K562 (cell line): ENCODE measurements around the gene MICU2. TPM values are rescaled to one million over a fixed set of nuclear protein-coding genes. Genes with fewer than 3 reads are reported as not detected.

Source experiments
- ATAC-seq: fragments of 200-7000 bp; cut with Tn5 transposase; 3 replicates; pipeline ENCODE4 v1.9.1; 2020; ENCODE audit warnings: moderate library complexity
- BruUV-seq: library from RNA; stranded (reverse); fragments of 400-500 nt; replicated peaks from 2 replicates; lab custom pipeline; 2021; lab: Mats Ljungman, UMichigan
- CTCF ChIA-PET: fragments of 300-600 bp; formaldehyde crosslinking; extraction: SDS; loops from one replicate; lab custom pipeline; 2021; ENCODE audit warnings: low intra/inter-chr PET ratio; lab: Yijun Ruan, JAX
- POLR2A ChIA-PET: fragments of 300-600, 350-650 bp; sonication (Branson Sonifier 250); formaldehyde crosslinking; extraction: SDS; loops from one replicate; lab custom pipeline; 2021; ENCODE audit warnings: antibody characterized with exemption, inconsistent platforms; lab: Yijun Ruan, JAX
- DNase-seq, 4 experiments: peaks; one replicate each; pipeline versions ENCODE4 v3.0.0 to v3.0.0-alpha.2; 2011 to 2018; ENCODE audit warnings: low spot score in 3 of 4, mixed read lengths in 3 of 4; ENCODE audit errors: extremely low read depth in 1 of 4
- FAIRE-seq: peaks from 2 replicates; lab custom pipeline; 2011; peaks lifted over from hg19 to GRCh38; lab: Jason Lieb, UNC
- H2AFZ ChIP-seq: 2 replicates; pipeline ENCODE4 v1.6.0; 2011; ENCODE audit warnings: low read depth, low read length, control low read depth, inconsistent platforms
- H3K27ac ChIP-seq: fragments of 200-600 bp; 3 replicates; pipeline ENCODE4 v1.8.0; 2011; ENCODE audit warnings: low read depth, mild to moderate bottlenecking, control low read depth, inconsistent platforms, low read length, moderate library complexity, mixed read lengths; ENCODE audit errors: extremely low read depth
- H3K27me3 ChIP-seq, 2 experiments: fragments of 300-600 bp in 1 of 2; 2 replicates in 1 of 2; 3 replicates in 1 of 2; pipeline versions ENCODE4 v1.6.0 to v1.8.0; 2011; ENCODE audit warnings: inconsistent platforms in 2 of 2, low read length in 2 of 2, mild to moderate bottlenecking in 1 of 2, mixed read lengths in 1 of 2, moderate library complexity in 1 of 2; ENCODE audit not compliant: control insufficient read depth in 2 of 2, insufficient read depth in 2 of 2
- H3K36me3 ChIP-seq: fragments of 300-600 bp; 3 replicates; pipeline ENCODE4 v1.8.0; 2011; ENCODE audit warnings: mild to moderate bottlenecking, low read length, inconsistent platforms; ENCODE audit not compliant: control insufficient read depth, insufficient read depth
- H3K4me1 ChIP-seq, 2 experiments: fragments of 200-600 bp in 1 of 2; replicated peaks in 1 of 2; 2 replicates in 1 of 2; 3 replicates in 1 of 2; pipeline versions ENCODE4 v1.5.1 to v1.8.0; 2011; ENCODE audit warnings: inconsistent platforms in 2 of 2, low read length in 2 of 2, mild to moderate bottlenecking in 1 of 2, mixed read lengths in 1 of 2, moderate library complexity in 1 of 2; ENCODE audit not compliant: control insufficient read depth in 2 of 2, insufficient read depth in 2 of 2
- H3K4me2 ChIP-seq: 2 replicates; pipeline ENCODE4 v1.6.1; 2011; ENCODE audit warnings: low read length, control low read depth, inconsistent platforms, mixed read lengths; ENCODE audit not compliant: insufficient read depth
- H3K4me3 ChIP-seq: fragments of 200-600 bp; sonication (generic), shearing (Covaris generic); 2 replicates; pipeline ENCODE4 v1.5.1; 2016; ENCODE audit warnings: control low read depth, inconsistent platforms
- H3K79me2 ChIP-seq: fragments of 200-600 bp; 3 replicates; pipeline ENCODE4 v1.8.0; 2011; ENCODE audit warnings: low read length, inconsistent platforms; ENCODE audit not compliant: control insufficient read depth, insufficient read depth
- H3K9ac ChIP-seq, 2 experiments: 2 replicates each; pipeline versions ENCODE4 v1.6.0 to v1.6.1; 2011; ENCODE audit warnings: low read depth in 2 of 2, low read length in 2 of 2, control low read depth in 1 of 2, inconsistent platforms in 1 of 2, mild to moderate bottlenecking in 1 of 2, mixed read lengths in 1 of 2; ENCODE audit not compliant: insufficient read depth in 1 of 2
- H3K9me1 ChIP-seq: one replicate; pipeline ENCODE4 v1.6.0; 2011; ENCODE audit warnings: inconsistent platforms, mild to moderate bottlenecking, low read length, moderate library complexity; ENCODE audit not compliant: control insufficient read depth, insufficient read depth
- H3K9me3 ChIP-seq: replicated peaks from 2 replicates; pipeline ENCODE4 v1.5.1; 2011; ENCODE audit warnings: low read depth, low read length, inconsistent platforms; ENCODE audit not compliant: control insufficient read depth, insufficient read depth
- H4K20me1 ChIP-seq: replicated peaks from 2 replicates; pipeline ENCODE4 v1.6.1; 2011; ENCODE audit warnings: low read length, inconsistent platforms, mixed read lengths; ENCODE audit not compliant: control insufficient read depth, insufficient read depth
- CEBPB ChIP-seq: fragments of 450-650 bp; IDR thresholded peaks from 2 replicates; pipeline ENCODE4 v1.6.1; 2016; ENCODE audit warnings: missing genetic modification characterization, missing compliant biosample characterization
- CHD2 ChIP-seq: IDR thresholded peaks from 2 replicates; pipeline ENCODE4 v1.6.1; 2011; ENCODE audit warnings: low read depth, low read length
- GMEB1 ChIP-seq: fragments of 250-450 bp; sonication (Bioruptor Pico); IDR thresholded peaks from 2 replicates; pipeline ENCODE4 v1.4.0; 2020; ENCODE audit warnings: mild to moderate bottlenecking
- IRF1 ChIP-seq: sonication (generic); formaldehyde crosslinking; IDR thresholded peaks from 2 replicates; pipeline ENCODE4 v1.8.0; 2022; ENCODE audit warnings: missing genetic modification reagents, mild to moderate bottlenecking, borderline replicate concordance
- MNT ChIP-seq, 2 experiments: fragments of 450-650 bp; conservative IDR thresholded peaks; 2 replicates each; pipeline ENCODE4 v1.6.1; 2017; ENCODE audit warnings: mild to moderate bottlenecking in 2 of 2, moderate library complexity in 2 of 2
- MTA1 ChIP-seq: fragments of 450-650 bp; IDR thresholded peaks from 2 replicates; pipeline ENCODE4 v1.6.1; 2017; ENCODE audit warnings: borderline replicate concordance
- MYNN ChIP-seq, 2 experiments: sonication (generic); formaldehyde crosslinking in 1 of 2; IDR thresholded peaks; 2 replicates each; pipeline versions ENCODE4 v1.5.0 to v1.6.1; 2016 to 2020; ENCODE audit warnings: antibody characterized with exemption in 1 of 2, missing genetic modification reagents in 1 of 2
- NFATC3 ChIP-seq: fragments of 450-650 bp; IDR thresholded peaks from 2 replicates; pipeline ENCODE4 v1.6.1; 2017; ENCODE audit warnings: mild to moderate bottlenecking
- POLR2A ChIP-seq: fragments of 450-650 bp; conservative IDR thresholded peaks from 2 replicates; pipeline ENCODE4 v1.6.1; 2016
- TEAD4 ChIP-seq, 2 experiments: sonication (generic) in 1 of 2; formaldehyde crosslinking in 1 of 2; IDR thresholded peaks; 2 replicates each; pipeline versions ENCODE4 v1.6.1 to v1.8.0; 2012 to 2022; ENCODE audit warnings: borderline replicate concordance in 1 of 2, inconsistent platforms in 1 of 2, low read length in 1 of 2, mild to moderate bottlenecking in 1 of 2, missing genetic modification reagents in 1 of 2
- U2AF1 ChIP-seq: fragments of 200-400 bp; formaldehyde crosslinking; optimal IDR thresholded peaks from 2 replicates; pipeline ENCODE3; 2017; ENCODE audit warnings: mild to moderate bottlenecking, low read depth, low read length, moderate library complexity
- XRCC4 ChIP-seq: IDR thresholded peaks from one replicate; pipeline ENCODE4 v1.6.1; 2011; ENCODE audit not compliant: insufficient read depth, insufficient read length; ENCODE audit errors: extremely low read depth
- ZMIZ1 ChIP-seq, 2 experiments: fragments of 150-350 bp in 1 of 2; IDR thresholded peaks; 2 replicates each; pipeline ENCODE4 v1.6.1; 2012 to 2016; ENCODE audit warnings: low read depth in 2 of 2, low read length in 2 of 2, mild to moderate bottlenecking in 1 of 2, moderate library complexity in 1 of 2
- ZNF3 ChIP-seq: fragments of 250-450 bp; sonication (Bioruptor Pico); IDR thresholded peaks from 2 replicates; pipeline ENCODE4 v1.5.0; 2021; ENCODE audit warnings: mild to moderate bottlenecking, moderate library complexity
- WGBS: fragments of 100-300 bp; shearing (Covaris generic); methylation state at CpG from one replicate; pipeline ENCODE4 v1.1.6; 2016; ENCODE audit warnings: low coverage, mixed read lengths; ENCODE audit not compliant: insufficient coverage; ENCODE audit errors: missing lambda C conversion rate; 5-methylcytosine and 5-hydroxymethylcytosine counted together
- in situ Hi-C: fragments of 300-500 bp; cut with MboI; formaldehyde crosslinking; loops from 4 replicates; pipeline ENCODE4 v1.15.0; 2018; ENCODE audit warnings: inconsistent platforms, mixed read lengths
- intact Hi-C: fragments of 100-400 bp; cut with micrococcal nuclease; formaldehyde crosslinking; loops from 2 replicates; pipeline ENCODE4 v1.14.2; 2022
- polyA plus RNA-seq, 8 experiments: library from polyadenylated mRNA; depleted of rRNA in 4 of 8; stranded (reverse) in 5 of 8; unstranded in 3 of 8; fragments of >200 nt; fragmentation: Nextera tagmentation in 2 of 8; fragmentation: Illumina TruSeq in 1 of 8; extraction: Ambion mirVana in 2 of 8; extraction: Trizol in 1 of 8; gene quantifications; 2 replicates each; pipeline versions ENCODE4 v1.2.1 to v1.2.3, GENCODE V29; 2011 to 2014; ENCODE audit warnings: inconsistent platforms in 1 of 8, missing spikeins in 1 of 8
- total RNA-seq, 7 experiments: library from RNA; depleted of rRNA in 6 of 7; stranded (reverse); fragments of >200 nt in 6 of 7; fragmentation: Illumina TruSeq in 2 of 7; extraction: Trizol in 2 of 7; gene quantifications; 2 replicates each; pipeline versions ENCODE4 v1.2.1 to v1.2.3, GENCODE V29; 2011 to 2021; ENCODE audit warnings: low replicate concordance in 1 of 7

The MICU2 gene
- total and polyA plus RNA-seq, 9 of the 15 experiments (the other 6 are each of a cell fraction or from before 2014, with no cell fraction given): 9.1 to 41.8 (median 33.4) TPM

GRCh38 chr13:21613791-21614190 lies 9.8 kb upstream of the MICU2 start:
- H3K79me2 ChIP-seq: no peaks in the 10 kb centered on the region
- ATAC-seq (no peak), DNase-seq (no peak), FAIRE-seq (no peak)
- intact Hi-C loops: no loop called here
- in situ Hi-C loops: no loop called here
- H4K20me1 ChIP-seq: no peaks in the 10 kb centered on the region
- ChIA-PET CTCF (no interaction called here), POLR2A (no interaction called here)
- H3K4me3 ChIP-seq: no peak overlapping the region
- no peaks in the 10 kb centered on the region for H3K27me3 ChIP-seq
- no peaks in the 10 kb centered on the region for H3K9me1 ChIP-seq
- H3K27ac ChIP-seq: no peak overlapping the region
- H3K4me2 ChIP-seq: no peak overlapping the region
- peaks cover 0 to 2% of the 10 kb centered on the region in 2 experiments; a peak in 3 of 5 replicates for H3K4me1 ChIP-seq
- 72% methylated on average over 3 of the region's 4 CpGs for WGBS
- no TSS peak for BruUV-seq
- no peak overlapping the region for H3K9ac ChIP-seq
- no peaks in the 10 kb centered on the region for H3K9me3 ChIP-seq
- H3K36me3 ChIP-seq: no peaks in the 10 kb centered on the region
- no peak overlapping the region for H2AFZ ChIP-seq
- TF ChIP-seq POLR2A (no peak), U2AF1 (no peak), XRCC4 (no peak), MTA1 (no peak), CHD2 (no peak), TEAD4 (IDR thresholded peaks at IDR 0.05; ENCODE audit: low read length) (no peak), TEAD4 (CRISPR knock-in tag; IDR thresholded peaks at IDR 0.05; ENCODE audit: borderline replicate concordance) (no peak), ZNF3 (CRISPR knock-in tag) (no peak), CEBPB (tag) (no peak), ZMIZ1 (IDR thresholded peaks at IDR 0.05; ENCODE audit: low read depth in 2 of 2, low read length in 2 of 2) (no peak), MNT (conservative IDR thresholded peaks at IDR 0.05) (no peak), NFATC3 (no peak), GMEB1 (no peak), MYNN (IDR thresholded peaks at IDR 0.05) (no peak), MYNN (CRISPR knock-in tag; IDR thresholded peaks at IDR 0.05) (no peak), IRF1 (no peak)
